Central memory CD8-positive, alpha-beta T cell (primary cell): Measurements from ENCODE around the gene RHCE.
"Not testable (repeated sequence)": the region's sequence is repeated elsewhere in the genome, so short reads cannot be mapped to it uniquely, and the experiment has no call there.

Experiments used
- ATAC-seq: fragments of 150-1000 bp; cut with Tn5 transposase; replicated peaks from 2 replicates; pipeline ENCODE4 v1.10.0; 2022; ENCODE audit warnings: mild to moderate bottlenecking, moderate FRiP score, moderate number of reproducible peaks; ENCODE audit not compliant: poor library complexity, severe bottlenecking; ENCODE audit errors: extremely low read depth
- DNase-seq, 2 donors: peaks; one replicate each; pipeline ENCODE4 v3.0.0; 2021; ENCODE audit warnings: low spot score in 2 of 2
- H3K27ac Mint-ChIP-seq: one replicate; pipeline ENCODE4 v1.8.0; 2022; ENCODE audit warnings: low read depth, mild to moderate bottlenecking, moderate library complexity, mixed read lengths
- H3K27me3 Mint-ChIP-seq: one replicate; pipeline ENCODE4 v1.8.0; 2022; ENCODE audit warnings: mixed read lengths
- H3K36me3 Mint-ChIP-seq: one replicate; pipeline ENCODE4 v1.8.0; 2022; ENCODE audit warnings: mild to moderate bottlenecking, moderate library complexity, mixed read lengths; ENCODE audit not compliant: insufficient read depth
- H3K4me1 Mint-ChIP-seq: one replicate; pipeline ENCODE4 v1.8.0; 2022; ENCODE audit warnings: mixed read lengths
- H3K4me3 Mint-ChIP-seq: one replicate; pipeline ENCODE4 v1.8.0; 2022; ENCODE audit warnings: mild to moderate bottlenecking, moderate library complexity, mixed read lengths
- H3K9me3 Mint-ChIP-seq: one replicate; pipeline ENCODE4 v1.8.0; 2022; ENCODE audit warnings: mixed read lengths

The RHCE gene

DNA sequence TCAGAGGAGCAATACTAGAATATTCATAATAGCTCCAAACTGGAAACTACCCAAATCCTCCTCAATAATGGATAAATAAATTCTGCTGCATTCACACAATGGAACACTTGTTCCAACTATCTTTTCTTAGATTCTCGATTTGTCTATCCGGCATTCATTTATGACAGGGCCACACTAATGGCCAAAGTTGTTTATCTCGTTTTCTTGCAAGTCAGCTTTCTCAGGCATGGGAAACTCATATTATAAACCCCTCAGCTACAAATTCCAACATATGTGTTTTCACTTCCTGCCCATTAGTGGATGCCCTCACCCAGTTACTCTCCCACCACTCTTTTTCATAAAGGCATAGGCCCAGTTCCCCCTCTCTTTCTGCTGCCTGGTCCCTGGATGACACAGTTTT, 42.3 kb downstream of the RHCE start:
- H3K36me3 Mint-ChIP-seq, DNase-seq, H3K27ac Mint-ChIP-seq, ATAC-seq, H3K27me3 Mint-ChIP-seq, H3K9me3 Mint-ChIP-seq, H3K4me1 Mint-ChIP-seq, H3K4me3 Mint-ChIP-seq: not testable (repeated sequence)

DNA sequence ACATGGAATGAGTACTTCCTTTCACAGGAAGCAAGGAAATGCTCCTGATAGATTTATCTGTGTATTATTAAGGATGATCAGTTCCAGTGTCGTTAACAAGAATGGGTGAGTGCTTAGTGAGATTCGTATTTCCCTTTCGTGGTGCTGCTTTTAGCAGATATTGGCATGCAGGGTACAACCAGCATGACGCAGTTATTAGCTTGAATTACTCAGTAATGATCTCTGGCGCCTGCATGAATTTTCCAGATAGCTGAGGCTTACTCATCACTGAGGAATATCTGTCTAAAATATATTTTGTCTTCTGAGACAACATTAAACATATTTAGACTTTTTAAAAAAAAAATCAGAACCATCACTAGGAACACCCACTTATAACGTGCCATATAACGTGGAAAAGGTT, 48.9 kb downstream of the RHCE start:
- DNase-seq, H3K4me1 Mint-ChIP-seq, H3K4me3 Mint-ChIP-seq, H3K9me3 Mint-ChIP-seq, H3K36me3 Mint-ChIP-seq, H3K27me3 Mint-ChIP-seq, H3K27ac Mint-ChIP-seq, ATAC-seq: not testable (repeated sequence)

DNA sequence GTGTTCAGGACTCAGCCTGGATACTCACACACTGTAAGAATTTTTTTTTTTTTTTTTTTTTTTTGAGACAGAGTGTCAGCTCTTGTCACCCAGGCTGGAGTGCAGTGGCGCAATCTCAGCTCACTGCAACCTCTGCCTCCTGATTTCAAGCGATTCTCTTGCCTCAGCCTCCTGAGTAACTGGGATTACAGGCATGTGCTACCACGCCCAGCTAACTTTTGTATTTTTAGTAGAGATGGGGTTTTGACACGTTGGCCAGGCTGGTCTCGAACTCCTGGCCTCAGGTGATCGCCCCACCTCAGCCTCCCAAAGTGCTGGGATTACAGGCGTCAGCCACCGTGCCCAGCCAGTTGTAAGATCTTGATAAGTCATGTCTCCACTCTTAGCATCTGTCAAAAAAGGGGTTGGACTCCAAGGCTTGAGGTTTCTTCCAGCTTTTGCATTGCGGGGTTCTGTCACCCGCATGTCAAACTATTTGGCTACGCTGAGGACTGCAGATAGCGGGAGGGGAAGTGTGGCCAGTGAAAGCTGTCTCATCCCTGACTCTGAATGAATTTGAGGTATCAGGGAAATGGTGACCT, 50.8 kb downstream of the RHCE start:
- H3K4me1 Mint-ChIP-seq, DNase-seq, ATAC-seq, H3K4me3 Mint-ChIP-seq, H3K27me3 Mint-ChIP-seq, H3K36me3 Mint-ChIP-seq, H3K9me3 Mint-ChIP-seq, H3K27ac Mint-ChIP-seq: not testable (repeated sequence)

DNA sequence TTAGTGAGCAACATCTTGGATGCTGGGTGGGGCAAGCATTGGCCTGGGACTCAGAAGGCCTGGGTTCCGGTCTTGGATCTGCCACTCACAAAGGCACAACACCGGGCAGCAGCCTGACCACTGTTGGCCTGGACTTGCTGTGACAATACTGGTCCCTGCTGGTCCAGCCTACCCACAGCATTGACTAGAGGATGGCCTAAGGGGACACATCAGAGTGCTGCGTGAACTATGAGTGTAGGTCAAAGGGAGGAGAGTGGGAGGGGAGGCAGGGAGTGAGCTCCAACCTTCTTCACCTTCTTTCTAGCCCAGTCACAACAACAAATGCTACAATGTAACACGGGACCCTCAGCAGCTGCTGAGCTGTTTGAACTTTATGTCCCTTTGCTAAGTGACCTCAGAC, 51.4 kb downstream of the RHCE start:
- H3K4me1 Mint-ChIP-seq, result no peaks in the 10 kb centered on the region
- no peak for ATAC-seq
- DNase-seq, result no peak

DNA sequence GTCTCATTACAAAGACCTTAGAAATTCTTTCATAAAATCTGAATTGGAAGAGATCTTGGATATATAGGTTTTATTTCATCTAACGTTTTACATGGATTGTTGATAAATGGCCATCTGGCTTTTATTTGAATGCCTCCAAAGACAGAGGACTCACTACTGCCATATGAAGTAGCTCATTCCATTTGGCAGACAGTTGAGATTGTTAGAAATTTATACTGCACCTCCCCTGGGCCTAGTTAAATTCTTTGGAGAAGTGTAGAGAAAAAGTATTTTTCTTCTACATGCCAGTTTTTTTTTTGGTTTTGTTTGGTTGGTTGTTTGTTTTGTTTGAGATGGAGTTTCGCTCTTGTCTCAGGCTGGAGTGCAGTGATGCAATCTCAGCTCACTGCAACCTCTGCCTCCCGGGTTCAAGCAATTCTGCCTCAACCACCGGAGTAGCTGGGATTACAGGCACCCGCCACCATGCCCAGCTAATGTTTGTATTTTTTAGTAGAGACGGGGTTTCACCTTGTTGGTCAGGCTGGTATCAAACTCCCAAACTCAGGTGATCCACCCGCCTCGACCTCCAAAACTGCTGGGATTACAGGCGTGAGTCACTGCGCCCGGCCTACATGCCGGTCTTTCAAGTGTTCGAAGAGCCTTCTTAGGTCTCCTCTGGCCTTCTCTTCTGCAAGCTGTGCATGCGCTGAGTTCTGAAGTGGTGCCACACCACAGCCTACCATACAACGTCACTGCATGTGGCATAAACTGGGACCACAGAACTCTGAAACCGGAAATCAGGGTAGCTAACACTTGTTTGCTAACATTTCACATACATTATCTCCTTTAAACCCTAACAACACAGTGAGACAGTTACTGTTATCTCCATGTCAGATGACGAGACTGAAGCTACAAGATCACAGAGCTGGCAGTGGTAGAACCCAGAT, 57.7 kb downstream of the RHCE start:
- H3K9me3 Mint-ChIP-seq, H3K4me1 Mint-ChIP-seq, DNase-seq, H3K27me3 Mint-ChIP-seq, H3K4me3 Mint-ChIP-seq, H3K27ac Mint-ChIP-seq: not testable (repeated sequence)
- peak; percentile 98 for ATAC-seq
- peaks cover 35% of the 10 kb centered on the region for H3K36me3 Mint-ChIP-seq

More for the DNA sequence above, 51.4 kb downstream of the RHCE start:
- Mint-ChIP-seq H3K27ac (no peak overlapping the region), H3K36me3 (no peaks in the 10 kb centered on the region), H3K27me3 (no peaks in the 10 kb centered on the region), H3K4me3 (no peak overlapping the region), H3K9me3 (no peaks in the 10 kb centered on the region)

DNA sequence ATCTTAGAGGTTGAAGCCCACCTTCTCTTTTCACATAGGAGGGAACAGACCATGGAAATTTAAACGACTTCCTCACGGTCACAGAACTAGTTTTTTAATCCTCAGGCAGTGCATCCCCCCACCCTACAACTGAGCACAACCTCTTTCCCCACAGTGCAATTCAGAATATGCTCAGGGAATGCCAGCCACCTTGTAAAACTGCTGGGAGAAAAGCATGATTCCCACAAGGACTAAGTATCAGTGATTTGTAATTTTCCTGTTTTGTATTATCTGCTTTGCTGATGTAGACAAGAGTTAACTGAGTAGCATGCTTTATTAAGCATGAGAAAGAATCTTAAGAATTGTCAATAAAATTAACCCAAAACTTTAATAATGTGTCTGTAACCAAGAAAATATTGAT, 58.7 kb downstream of the RHCE start:
- Mint-ChIP-seq H3K9me3 (no peaks in the 10 kb centered on the region), H3K4me1 (peaks cover 6% of the 10 kb centered on the region), H3K27me3 (no peaks in the 10 kb centered on the region), H3K4me3 (no peak overlapping the region), H3K36me3 (peaks cover 45% of the 10 kb centered on the region), H3K27ac (peak overlapping the region; percentile 75)
- ATAC-seq, result no peak
- DNase-seq, result no peak

DNA sequence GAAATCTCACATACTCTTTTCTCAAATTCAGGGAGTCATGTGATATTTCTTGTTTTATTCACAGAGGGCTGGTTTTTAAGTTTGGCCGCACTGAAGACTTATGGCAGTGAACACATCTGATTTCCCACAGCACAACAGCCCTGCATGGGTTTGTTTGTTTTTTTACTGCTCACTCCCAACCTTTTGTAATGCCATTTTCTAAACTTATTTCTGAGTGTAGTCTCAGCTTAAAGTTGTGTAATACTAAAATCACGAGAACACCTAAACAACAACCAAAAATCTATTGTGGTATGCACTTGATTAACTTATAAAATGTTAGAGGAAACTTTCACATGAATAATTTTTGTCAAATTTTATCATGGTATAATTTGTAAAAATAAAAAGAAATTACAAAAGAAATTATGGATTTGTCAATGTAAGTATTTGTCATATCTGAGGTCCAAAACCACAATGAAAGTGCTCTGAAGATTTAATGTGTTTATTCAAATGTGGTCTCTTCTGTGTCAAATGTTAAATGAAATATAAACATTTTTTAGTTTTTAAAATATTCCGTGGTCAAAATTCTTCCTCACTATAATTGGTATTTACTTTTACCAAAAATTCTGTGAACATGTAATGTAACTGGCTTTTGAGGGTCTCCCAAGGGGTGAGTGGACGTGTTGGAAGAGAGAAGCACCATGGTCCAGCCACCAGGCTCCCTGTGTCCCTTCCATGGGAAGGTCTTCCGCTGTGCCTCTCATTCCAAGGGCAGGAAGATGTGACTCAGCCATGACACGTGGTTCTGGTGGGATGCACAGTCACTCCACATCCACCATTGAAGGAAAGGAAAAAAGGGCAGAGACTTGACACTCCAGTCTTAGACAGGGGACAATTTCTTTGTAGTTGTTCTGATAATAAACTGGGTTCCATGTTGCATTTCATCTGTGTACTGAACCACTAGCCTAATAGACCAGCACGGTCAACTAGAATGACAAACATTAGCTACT, 59.7 kb downstream of the RHCE start:
- Mint-ChIP-seq H3K4me3 (no peak overlapping the region), H3K9me3 (no peaks in the 10 kb centered on the region), H3K4me1 (peaks cover 13% of the 10 kb centered on the region), H3K27ac (peak overlapping the region; percentile 75), H3K27me3 (no peaks in the 10 kb centered on the region), H3K36me3 (peaks cover 50% of the 10 kb centered on the region)
- DNase-seq (no peak), ATAC-seq (no peak)

DNA sequence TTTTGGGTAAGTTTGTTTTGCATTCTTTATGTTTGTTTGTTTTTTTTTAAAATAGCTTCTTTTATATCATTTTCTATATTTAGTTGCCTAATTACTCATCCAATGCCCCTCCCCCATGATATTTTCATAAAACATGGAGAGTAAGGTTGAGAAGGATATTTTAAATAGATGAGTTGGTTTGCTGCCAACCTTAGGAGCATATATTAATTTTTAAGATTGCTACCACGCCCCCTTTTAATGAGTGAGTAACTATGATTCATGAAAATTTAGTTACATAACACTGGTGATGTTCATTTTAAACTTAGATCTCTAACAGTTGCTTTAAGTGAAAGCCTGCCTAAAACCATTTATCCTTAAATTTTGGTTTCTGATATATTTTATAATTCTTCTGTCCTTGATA, 63.8 kb downstream of the RHCE start:
- Mint-ChIP-seq H3K9me3 (no peaks in the 10 kb centered on the region), H3K27me3 (no peaks in the 10 kb centered on the region), H3K27ac (peak overlapping the region; percentile 36), H3K4me3 (no peak overlapping the region), H3K4me1 (peaks cover 17% of the 10 kb centered on the region), H3K36me3 (peaks cover 82% of the 10 kb centered on the region)
- ATAC-seq (no peak), DNase-seq (no peak)

DNA sequence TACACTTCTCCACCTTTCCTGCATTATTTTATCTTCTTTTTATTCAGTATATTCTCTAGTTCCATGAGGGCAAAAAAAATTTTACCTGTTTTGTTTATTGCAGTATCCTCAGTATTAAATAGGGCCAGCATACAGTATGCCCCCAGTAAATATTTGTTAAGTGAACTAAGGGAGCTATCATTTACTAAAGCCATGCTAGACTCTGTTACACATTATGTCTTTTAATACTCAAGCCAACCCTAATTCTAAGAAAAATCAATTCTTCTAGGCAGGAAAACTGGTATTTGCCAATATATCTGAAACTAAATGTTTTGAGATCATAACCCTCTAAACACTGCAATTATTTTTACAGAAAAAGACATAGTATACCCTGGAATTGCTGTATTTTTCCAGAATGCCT, 64.2 kb downstream of the RHCE start:
- no peaks in the 10 kb centered on the region for H3K27me3 Mint-ChIP-seq
- no peak for ATAC-seq
- H3K4me1 Mint-ChIP-seq, result peaks cover 17% of the 10 kb centered on the region
- H3K4me3 Mint-ChIP-seq, result no peak overlapping the region
- peak overlapping the region; percentile 36 for H3K27ac Mint-ChIP-seq
- H3K36me3 Mint-ChIP-seq, result peaks cover 82% of the 10 kb centered on the region
- H3K9me3 Mint-ChIP-seq, result no peaks in the 10 kb centered on the region
- DNase-seq, result no peak

DNA sequence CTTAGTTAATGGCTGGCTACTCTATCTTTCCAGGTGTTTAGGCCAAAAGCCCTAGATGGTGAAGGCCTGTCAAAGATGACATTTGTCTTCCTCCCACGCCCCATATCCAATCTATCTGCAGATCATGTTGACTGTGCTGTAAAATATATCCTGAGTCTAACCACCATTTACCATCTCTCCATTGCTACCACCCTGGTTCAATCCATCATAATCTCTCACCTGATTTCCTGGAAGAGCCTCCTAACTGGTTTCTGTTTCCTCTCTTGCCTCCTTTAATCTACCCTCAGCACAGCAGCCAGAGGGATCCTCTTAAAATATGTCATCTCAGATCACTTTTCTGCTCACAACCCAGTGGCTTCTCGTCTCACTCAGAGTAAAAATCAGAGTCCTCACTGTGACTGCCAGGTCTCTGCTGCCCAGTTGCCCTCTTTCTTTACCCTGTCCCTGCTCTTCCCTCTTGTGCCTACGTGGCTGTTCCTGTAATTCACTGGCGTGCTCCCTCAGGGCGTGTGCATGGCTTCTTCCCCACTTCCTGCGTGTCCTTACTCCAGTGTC, 64.7 kb downstream of the RHCE start:
- DNase-seq (no peak), ATAC-seq (no peak)
- Mint-ChIP-seq H3K9me3 (no peaks in the 10 kb centered on the region), H3K27me3 (no peaks in the 10 kb centered on the region), H3K36me3 (peaks cover 80% of the 10 kb centered on the region), H3K4me1 (peaks cover 17% of the 10 kb centered on the region), H3K4me3 (no peak overlapping the region), H3K27ac (peak overlapping the region; percentile 36)

DNA sequence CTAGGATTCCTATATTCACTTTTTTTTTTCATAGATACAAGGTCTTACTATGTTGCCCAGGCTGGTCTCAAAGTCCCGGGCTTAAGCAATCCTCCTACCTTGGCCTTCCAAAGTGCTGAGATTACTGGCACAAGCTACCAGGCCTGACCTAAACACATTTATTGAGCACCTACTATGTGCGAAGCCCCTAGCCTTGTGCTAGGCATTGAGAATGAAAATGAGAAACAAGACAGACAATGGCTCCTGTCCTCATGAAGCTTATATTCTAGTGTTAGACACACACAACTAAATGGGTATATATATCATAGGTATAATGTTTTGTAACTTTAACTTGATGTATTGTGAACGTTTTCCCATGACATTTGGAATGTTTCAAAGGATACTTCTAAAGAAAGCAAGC, 71.0 kb downstream of the RHCE start:
- ATAC-seq (no peak), DNase-seq (no peak)
- H3K4me3 Mint-ChIP-seq, result no peak overlapping the region
- H3K36me3 Mint-ChIP-seq, result peaks cover 62% of the 10 kb centered on the region
- no peaks in the 10 kb centered on the region for H3K9me3 Mint-ChIP-seq
- H3K4me1 Mint-ChIP-seq, result peaks cover 19% of the 10 kb centered on the region
- no peak overlapping the region for H3K27ac Mint-ChIP-seq
- no peaks in the 10 kb centered on the region for H3K27me3 Mint-ChIP-seq

DNA sequence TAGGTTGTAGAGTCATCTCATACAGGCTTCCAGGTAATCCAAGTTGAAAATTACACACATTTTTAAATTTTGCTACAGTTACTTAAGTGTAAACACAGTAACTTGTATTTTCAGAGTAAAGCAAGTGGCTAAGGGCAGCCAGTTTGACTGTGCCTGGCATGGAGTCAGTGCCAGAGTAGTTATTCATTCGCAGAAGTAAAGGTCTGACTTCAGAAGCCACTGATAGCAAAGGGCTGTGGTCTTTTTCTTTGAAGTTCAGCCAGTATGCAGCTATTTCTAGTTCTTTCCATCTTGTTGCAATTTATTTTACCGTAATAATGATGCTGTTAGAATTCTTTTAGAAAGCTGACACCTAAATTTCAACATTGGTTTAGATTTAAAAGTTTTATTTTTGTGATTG, 73.1 kb downstream of the RHCE start:
- Mint-ChIP-seq H3K4me3 (no peak overlapping the region), H3K4me1 (peaks cover 31% of the 10 kb centered on the region), H3K27ac (no peak overlapping the region), H3K36me3 (peaks cover 65% of the 10 kb centered on the region), H3K9me3 (no peaks in the 10 kb centered on the region), H3K27me3 (no peaks in the 10 kb centered on the region)
- ATAC-seq (no peak), DNase-seq (no peak)
